GM10266 (cell line): ENCODE data around the gene GRM7.
"Not testable (repeated sequence)": the region's sequence is repeated elsewhere in the genome, so short reads cannot be mapped to it uniquely, and the experiment has no call there.

ENCODE experiments used
- DNase-seq: peaks from one replicate; pipeline ENCODE4 v3.0.0; 2012; ENCODE audit errors: extremely low spot score
- CTCF ChIP-seq: IDR thresholded peaks from 2 replicates; pipeline ENCODE4 v1.5.1; 2012; ENCODE audit warnings: mild to moderate bottlenecking, low read depth; ENCODE audit not compliant: control insufficient read depth, insufficient read depth; ENCODE audit errors: missing control alignments

GRM7 gene

GRCh38 chr3:6912240-6912639 is 51.3 kb downstream of the GRM7 start:
- DNase-seq, result no peak
- TF ChIP-seq CTCF, result no peak

- DNase-seq, result no peak
- no peak for TF ChIP-seq CTCF
Measured at GRCh38 chr3:6915898-6916297, 55.0 kb downstream of the GRM7 start.

- DNase-seq, result no peak
- no peak for TF ChIP-seq CTCF
Measured at GRCh38 chr3:6921066-6921465, 60.2 kb downstream of the GRM7 start.

GRCh38 chr3:6921876-6922275 is 61.0 kb downstream of the GRM7 start:
- no peak for TF ChIP-seq CTCF
- DNase-seq, result no peak

GRCh38 chr3:6928064-6928463 is 67.1 kb downstream of the GRM7 start:
- no peak for DNase-seq
- TF ChIP-seq CTCF, result no peak

- no peak for TF ChIP-seq CTCF
- no peak for DNase-seq
Measured at GRCh38 chr3:6929918-6930317, 69.0 kb downstream of the GRM7 start.

- not testable (repeated sequence) for DNase-seq
- TF ChIP-seq CTCF, result peak; percentile 23
Measured at GRCh38 chr3:6935418-6935817, 74.5 kb downstream of the GRM7 start.
